Ishikawa (cell line): ENCODE data around the gene DLGAP4.

Source experiments
- CEBPB ChIP-seq: IDR thresholded peaks from 2 replicates; pipeline ENCODE4 v1.6.1; 2012
- CREB1 ChIP-seq: IDR thresholded peaks from 2 replicates; pipeline ENCODE4 v1.6.1; 2012; ENCODE audit warnings: low read depth
- EGR1 ChIP-seq: IDR thresholded peaks from 2 replicates; pipeline ENCODE4 v1.6.1; 2012
- EP300 ChIP-seq: IDR thresholded peaks from 2 replicates; pipeline ENCODE4 v1.6.1; 2012; ENCODE audit warnings: borderline replicate concordance
- FOXM1 ChIP-seq: IDR thresholded peaks from 2 replicates; pipeline ENCODE4 v1.6.1; 2012; ENCODE audit warnings: low read depth, borderline replicate concordance
- NFIC ChIP-seq: IDR thresholded peaks from 2 replicates; pipeline ENCODE4 v1.6.1; 2012
- RAD21 ChIP-seq: IDR thresholded peaks from 2 replicates; pipeline ENCODE4 v1.6.1; 2012; ENCODE audit warnings: low read depth
- REST ChIP-seq: IDR thresholded peaks from 2 replicates; pipeline ENCODE4 v1.6.1; 2012; ENCODE audit warnings: low read depth, mild to moderate bottlenecking
- TAF1 ChIP-seq: IDR thresholded peaks from 2 replicates; pipeline ENCODE4 v1.6.1; 2012; ENCODE audit warnings: low read depth, mild to moderate bottlenecking
- TCF12 ChIP-seq: IDR thresholded peaks from 2 replicates; pipeline ENCODE4 v1.6.1; 2012; ENCODE audit warnings: low read depth
- TEAD4 ChIP-seq: IDR thresholded peaks from 2 replicates; pipeline ENCODE4 v1.6.1; 2012
- YY1 ChIP-seq: IDR thresholded peaks from 2 replicates; pipeline ENCODE4 v1.6.1; 2012; ENCODE audit warnings: low read depth
- ZBTB7A ChIP-seq: IDR thresholded peaks from 2 replicates; pipeline ENCODE4 v1.6.1; 2012; ENCODE audit warnings: low read depth
- TF ChIP-seq, protein P1 (sequence below): IDR thresholded peaks from 2 replicates; pipeline ENCODE4 v1.6.1; 2012
- TF ChIP-seq, protein P2 (sequence below): IDR thresholded peaks from 2 replicates; pipeline ENCODE4 v1.6.1; 2012

DLGAP4 gene

GRCh38 chr20:36333841-36334240 is 27.7 kb downstream of the DLGAP4 start:
- no peak for TF ChIP-seq TAF1
- no peak for TF ChIP-seq EGR1
- TF ChIP-seq, protein P1, sequence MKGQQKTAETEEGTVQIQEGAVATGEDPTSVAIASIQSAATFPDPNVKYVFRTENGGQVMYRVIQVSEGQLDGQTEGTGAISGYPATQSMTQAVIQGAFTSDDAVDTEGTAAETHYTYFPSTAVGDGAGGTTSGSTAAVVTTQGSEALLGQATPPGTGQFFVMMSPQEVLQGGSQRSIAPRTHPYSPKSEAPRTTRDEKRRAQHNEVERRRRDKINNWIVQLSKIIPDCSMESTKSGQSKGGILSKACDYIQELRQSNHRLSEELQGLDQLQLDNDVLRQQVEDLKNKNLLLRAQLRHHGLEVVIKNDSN, result no peak
- no peak for TF ChIP-seq CREB1
- TF ChIP-seq CEBPB, result no peak
- no peak for TF ChIP-seq EP300
- no peak for TF ChIP-seq TEAD4
- TF ChIP-seq FOXM1, result no peak
- TF ChIP-seq, protein P2, sequence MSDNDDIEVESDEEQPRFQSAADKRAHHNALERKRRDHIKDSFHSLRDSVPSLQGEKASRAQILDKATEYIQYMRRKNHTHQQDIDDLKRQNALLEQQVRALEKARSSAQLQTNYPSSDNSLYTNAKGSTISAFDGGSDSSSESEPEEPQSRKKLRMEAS, result no peak
- TF ChIP-seq TCF12, result no peak
- TF ChIP-seq NFIC, result no peak
- TF ChIP-seq YY1, result no peak
- no peak for TF ChIP-seq RAD21

DNA sequence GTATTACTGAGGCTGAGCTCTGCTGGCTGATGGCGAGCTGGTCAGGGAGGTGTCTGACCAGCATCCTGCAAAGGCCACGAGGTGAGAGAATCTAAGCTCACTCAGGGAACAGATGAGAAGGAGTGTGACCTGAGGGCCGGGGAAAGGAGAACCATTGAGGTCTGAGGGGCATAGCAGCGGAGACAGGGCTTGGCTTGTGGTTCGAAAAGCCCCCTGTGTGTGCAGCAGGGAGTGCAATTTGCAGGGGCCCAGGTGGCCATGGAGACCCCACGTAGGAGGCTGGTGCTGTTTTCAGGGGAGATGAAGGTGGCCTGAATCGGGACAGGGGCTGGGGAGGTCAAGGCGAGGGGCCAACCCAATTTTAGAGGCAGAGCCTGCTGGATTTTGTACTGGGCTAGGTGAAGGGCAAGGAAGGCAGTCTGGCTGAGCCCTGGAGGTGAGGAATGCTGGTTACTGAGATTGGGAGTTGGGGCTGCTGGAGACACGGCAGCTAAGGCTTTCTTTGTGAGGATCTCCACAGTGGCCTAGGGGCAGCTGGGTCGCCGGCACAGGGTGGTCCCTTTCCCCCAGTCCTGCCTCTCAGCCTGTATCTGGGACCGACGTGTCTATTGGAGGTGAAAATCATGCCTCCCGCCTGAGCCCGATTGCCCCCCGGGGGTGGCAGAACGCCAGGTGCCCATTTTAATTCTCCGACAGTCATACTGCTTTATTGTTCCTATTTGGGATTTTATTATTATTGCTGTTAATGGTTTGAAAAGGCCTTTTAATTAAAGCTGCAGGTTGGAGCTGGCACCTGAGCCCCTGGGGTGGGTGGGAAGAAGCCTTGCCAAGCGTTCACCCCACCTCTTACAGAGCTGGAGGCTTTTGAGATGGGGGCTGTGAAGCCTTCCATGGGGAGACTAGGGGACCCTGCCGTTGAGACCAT is 28.4 kb downstream of the DLGAP4 start:
- TF ChIP-seq EP300 (no peak), YY1 (no peak), CEBPB (no peak), CREB1 (no peak)
- TF ChIP-seq, protein P2, result no peak

GRCh38 chr20:36335206-36335870 is 29.2 kb downstream of the DLGAP4 start:
- TF ChIP-seq, protein P2, result no peak
- TF ChIP-seq TEAD4, result no peak
- TF ChIP-seq ZBTB7A, result no peak
- TF ChIP-seq TCF12, result no peak
- no peak for TF ChIP-seq REST
- TF ChIP-seq EGR1, result no peak
- TF ChIP-seq YY1, result no peak

DNA sequence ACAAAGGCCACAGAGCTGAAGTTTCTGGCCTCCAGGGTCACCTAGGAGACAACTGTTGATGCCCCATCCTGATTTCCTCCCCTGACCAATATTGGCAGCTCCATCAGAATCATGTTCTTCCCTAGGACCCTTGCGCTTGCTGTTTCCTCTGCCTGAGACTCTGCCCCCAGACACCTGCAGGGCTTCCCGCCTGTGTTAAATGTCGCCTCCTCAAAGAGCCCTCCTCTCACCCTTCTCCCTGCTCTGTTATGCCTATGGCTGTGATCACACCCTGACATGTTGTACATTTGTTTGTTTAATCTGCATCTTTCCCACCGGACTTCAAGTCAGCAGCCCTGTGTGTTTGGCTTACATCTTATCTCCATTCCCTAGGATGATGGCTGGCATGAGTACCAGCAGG is 30.1 kb downstream of the DLGAP4 start:
- TF ChIP-seq TEAD4, result no peak
- no peak for TF ChIP-seq RAD21
- TF ChIP-seq TCF12, result no peak
- TF ChIP-seq YY1, result no peak
- TF ChIP-seq ZBTB7A, result no peak
- no peak for TF ChIP-seq FOXM1
- TF ChIP-seq CEBPB, result no peak
- TF ChIP-seq, protein P2, result no peak
- TF ChIP-seq TAF1, result no peak
- TF ChIP-seq EP300, result no peak
- TF ChIP-seq CREB1, result no peak
- TF ChIP-seq EGR1, result no peak
- TF ChIP-seq NFIC, result no peak
- TF ChIP-seq, protein P1, result no peak
- TF ChIP-seq REST, result no peak

DNA sequence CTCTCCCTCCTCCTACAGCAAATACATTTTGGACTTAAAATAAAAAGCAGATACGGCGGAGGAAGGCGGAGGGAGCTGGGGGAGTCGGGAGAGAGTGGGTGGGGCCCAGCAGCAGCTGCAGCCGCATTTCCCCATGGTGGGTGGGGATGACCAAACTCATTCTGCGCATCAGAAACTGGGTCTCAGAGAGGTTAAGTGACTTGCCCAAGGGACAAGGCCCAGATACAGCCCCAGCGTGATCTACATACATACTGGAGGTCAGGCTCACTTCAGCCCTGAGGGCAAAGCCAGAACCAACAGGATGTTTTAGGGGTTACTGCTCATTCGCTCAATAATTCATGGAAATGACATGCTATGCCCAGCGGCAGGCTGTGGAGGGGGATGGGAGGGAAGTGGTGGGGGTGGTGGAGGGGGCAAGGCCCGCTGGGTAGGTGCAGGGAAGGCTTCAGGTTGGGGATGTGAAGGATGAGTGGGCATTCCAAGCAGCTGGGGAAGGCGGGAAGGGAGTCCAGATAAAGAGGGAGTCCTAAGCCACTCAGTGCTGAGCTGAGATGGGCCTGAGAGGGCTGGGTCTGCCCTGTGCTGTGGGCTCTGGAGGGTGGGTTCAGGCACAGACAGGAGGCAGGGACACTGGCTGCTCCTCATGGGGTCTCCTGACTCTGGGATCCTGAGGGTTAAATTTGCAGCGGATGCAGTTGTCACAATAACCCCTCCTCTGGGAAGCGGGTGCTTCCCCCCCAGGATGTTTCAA is 31.0 kb downstream of the DLGAP4 start:
- no peak for TF ChIP-seq TAF1
- TF ChIP-seq RAD21, result no peak
- TF ChIP-seq CEBPB, result no peak
- TF ChIP-seq EGR1, result no peak
- TF ChIP-seq, protein P2, result no peak
- TF ChIP-seq YY1, result no peak
